ENCODE data around the gene ELP5. TPM values are rescaled to one million over a fixed set of nuclear protein-coding genes. Genes with fewer than 3 reads are reported as not detected.

The ELP5 gene
- total RNA-seq, 4 donors from 2014 or later = 13.3 to 52.7 (median 26.7) TPM

GRCh38 chr17:7215136-7215638 lies 36.8 kb upstream of the ELP5 start:
- no peak for TF ChIP-seq CTCF (IDR thresholded peaks at IDR 0.05 in 4 of 5, conservative IDR thresholded peaks at IDR 0.05 in 1 of 5)
- TF ChIP-seq POLR2A (IDR thresholded peaks at IDR 0.05) = no peak
- ATAC-seq = no peak
- in situ Hi-C loops (cut with MboI; ENCODE audit: low sequenced_read_pairs in 4 of 4) (no loop called here), intact Hi-C loops (cut with DNase I; ENCODE audit: low total_unique reads) (loop anchor here (10.0 kb wide), 1 partner anchor 620 kb away; the partner anchor contains the start of gene KDM6B)
- peak overlapping the region in 3 of 4 donors; percentile 61 to 80 (median 66) for H3K4me3 ChIP-seq
- H3K4me1 ChIP-seq = peaks cover 39 to 43% of the 10 kb centered on the region in 2 donors
- H3K36me3 ChIP-seq = no peaks in the 10 kb centered on the region
- H3K9me3 ChIP-seq = no peaks in the 10 kb centered on the region
- DNase-seq = no peak
- H3K27me3 ChIP-seq = peaks cover 8 to 20% (median 13%) of the 10 kb centered on the region in 3 donors
- peak overlapping the region; percentile 4 to 76 (median 64) for H3K27ac ChIP-seq

- intact Hi-C loops (cut with DNase I; ENCODE audit: low total_unique reads) (loop anchor here (10.0 kb wide), 1 partner anchor 619 kb away; the partner anchor contains the start of gene KDM6B), in situ Hi-C loops (cut with MboI; ENCODE audit: low sequenced_read_pairs in 4 of 4) (no loop called here)
- H3K27me3 ChIP-seq = peaks cover 8 to 20% (median 13%) of the 10 kb centered on the region in 3 donors
- no peak for TF ChIP-seq CTCF (IDR thresholded peaks at IDR 0.05 in 4 of 5, conservative IDR thresholded peaks at IDR 0.05 in 1 of 5)
- no peak for TF ChIP-seq POLR2A (IDR thresholded peaks at IDR 0.05)
- no peaks in the 10 kb centered on the region for H3K9me3 ChIP-seq
- H3K4me1 ChIP-seq = peaks cover 45 to 46% of the 10 kb centered on the region in 2 donors
- H3K36me3 ChIP-seq = peaks cover 0 to 2% of the 10 kb centered on the region in 2 donors
- peak overlapping the region; percentile 4 to 76 (median 64) for H3K27ac ChIP-seq
- ATAC-seq (no peak), DNase-seq (no peak)
- H3K4me3 ChIP-seq = no peak overlapping the region
Measured at GRCh38 chr17:7215652-7216180, 36.3 kb upstream of the ELP5 start.

GRCh38 chr17:7216242-7217112 lies 35.5 kb upstream of the ELP5 start:
- H3K27me3 ChIP-seq = peaks cover 8 to 16% (median 13%) of the 10 kb centered on the region in 3 donors
- H3K9me3 ChIP-seq = no peaks in the 10 kb centered on the region
- peaks cover 52 to 54% of the 10 kb centered on the region in 2 donors for H3K4me1 ChIP-seq
- intact Hi-C loops (cut with DNase I; ENCODE audit: low total_unique reads) = loop anchor here (10.0 kb wide), 1 partner anchor 618 kb away; the partner anchor contains the start of gene KDM6B
- H3K4me3 ChIP-seq = peak overlapping the region; percentile 29 to 51 (median 44)
- DNase-seq = no peak
- H3K27ac ChIP-seq = peak overlapping the region; percentile 56 to 99 (median 72)
- no peak for ATAC-seq
- TF ChIP-seq CTCF (IDR thresholded peaks at IDR 0.05 in 4 of 5, conservative IDR thresholded peaks at IDR 0.05 in 1 of 5) = no peak
- TF ChIP-seq POLR2A (IDR thresholded peaks at IDR 0.05) = no peak
- peaks cover 0 to 9% of the 10 kb centered on the region in 2 donors for H3K36me3 ChIP-seq
- in situ Hi-C loops (cut with MboI; ENCODE audit: low sequenced_read_pairs in 4 of 4) = no loop called here

- H3K4me1 ChIP-seq = peaks cover 59 to 61% of the 10 kb centered on the region in 2 donors
Measured at GRCh38 chr17:7217113-7217987, 34.7 kb upstream of the ELP5 start.

More at GRCh38 chr17:7217113-7217987, 34.7 kb upstream of the ELP5 start:
- intact Hi-C loops (cut with DNase I; ENCODE audit: low total_unique reads) (loop anchor here (10.0 kb wide), 1 partner anchor 617 kb away; the partner anchor contains the start of gene KDM6B), in situ Hi-C loops (cut with MboI; ENCODE audit: low sequenced_read_pairs in 4 of 4) (no loop called here)
- no peak for ATAC-seq
- peak overlapping the region; percentile 56 to 99 (median 72) for H3K27ac ChIP-seq
- TF ChIP-seq POLR2A (IDR thresholded peaks at IDR 0.05) = no peak
- TF ChIP-seq CTCF (IDR thresholded peaks at IDR 0.05 in 4 of 5, conservative IDR thresholded peaks at IDR 0.05 in 1 of 5) = no peak
- no peak for DNase-seq
- H3K4me3 ChIP-seq = peak overlapping the region; percentile 29 to 51 (median 44)
- no peaks in the 10 kb centered on the region for H3K9me3 ChIP-seq
- H3K27me3 ChIP-seq = peaks cover 3 to 9% (median 5%) of the 10 kb centered on the region in 3 donors
- peaks cover 0 to 18% of the 10 kb centered on the region in 2 donors for H3K36me3 ChIP-seq

Data from gastrocnemius medialis (tissue), 4 donors.